Measurements from ENCODE around the gene ZAP70.

Gene ZAP70

GRCh38 chr2:97734061-97735051, 21.0 kb downstream of the ZAP70 start:
- Histone ChIP-seq H3K4ac (ENCODE audit: low read depth, low read length) (no peak overlapping the region), H3K4me1 (ENCODE audit: control insufficient read depth, low read depth, low read length) (no peaks in the 10 kb centered on the region), H2AK5ac (ENCODE audit: low read length) (no peak overlapping the region), H4K5ac (ENCODE audit: low read length) (no peak overlapping the region), H3K4me2 (ENCODE audit: low read length) (no peak overlapping the region), H3K27ac (ENCODE audit: low read depth, low read length) (no peak overlapping the region), H3K79me1 (ENCODE audit: low read length) (no peaks in the 10 kb centered on the region), H3K56ac (ENCODE audit: low read length) (no peak overlapping the region), H2BK15ac (replicated peaks; ENCODE audit: low read depth) (no peak overlapping the region), H3K79me2 (ENCODE audit: control insufficient read depth, insufficient read depth, low read length) (no peaks in the 10 kb centered on the region), H3K18ac (ENCODE audit: low read length) (no peak overlapping the region), H3K36me3 (ENCODE audit: control insufficient read depth, insufficient read depth, low read length) (no peaks in the 10 kb centered on the region), H2BK5ac (ENCODE audit: low read length) (no peak overlapping the region), H3K9ac (ENCODE audit: low read length) (no peak overlapping the region), H3K4me3 (ENCODE audit: low read length) (no peak overlapping the region), H3K23ac (ENCODE audit: low read length) (no peak overlapping the region), H2BK120ac (ENCODE audit: low read depth, low read length) (no peak overlapping the region), H4K8ac (ENCODE audit: low read depth, low read length) (no peak overlapping the region), H3K27me3 (ENCODE audit: insufficient read depth, low read length, poor library complexity) (no peaks in the 10 kb centered on the region)
- DNase-seq = no peak
- no CpG with 5 or more reads among the region's 44 CpGs for WGBS (ENCODE audit: extremely low coverage, insufficient coverage, low lambda C conversion rate)

- WGBS (ENCODE audit: extremely low coverage, insufficient coverage, low lambda C conversion rate) = no CpG with 5 or more reads among the region's 29 CpGs
- DNase-seq = no peak
- no peak overlapping the region for H2BK15ac ChIP-seq (replicated peaks; ENCODE audit: low read depth)
- no peaks in the 10 kb centered on the region for H3K27me3 ChIP-seq (ENCODE audit: insufficient read depth, low read length, poor library complexity)
- H3K36me3 ChIP-seq (ENCODE audit: control insufficient read depth, insufficient read depth, low read length) = no peaks in the 10 kb centered on the region
- no peak overlapping the region for H3K27ac ChIP-seq (ENCODE audit: low read depth, low read length)
- no peak overlapping the region for H3K4me2 ChIP-seq (ENCODE audit: low read length)
- no peaks in the 10 kb centered on the region for H3K79me2 ChIP-seq (ENCODE audit: control insufficient read depth, insufficient read depth, low read length)
- no peak overlapping the region for H4K8ac ChIP-seq (ENCODE audit: low read depth, low read length)
- H3K9ac ChIP-seq (ENCODE audit: low read length) = no peak overlapping the region
- no peak overlapping the region for H2BK5ac ChIP-seq (ENCODE audit: low read length)
- no peak overlapping the region for H3K18ac ChIP-seq (ENCODE audit: low read length)
- H3K56ac ChIP-seq (ENCODE audit: low read length) = no peak overlapping the region
- H4K5ac ChIP-seq (ENCODE audit: low read length) = no peak overlapping the region
- H3K4ac ChIP-seq (ENCODE audit: low read depth, low read length) = no peak overlapping the region
- H3K4me1 ChIP-seq (ENCODE audit: control insufficient read depth, low read depth, low read length) = no peaks in the 10 kb centered on the region
- no peaks in the 10 kb centered on the region for H3K79me1 ChIP-seq (ENCODE audit: low read length)
- H2AK5ac ChIP-seq (ENCODE audit: low read length) = no peak overlapping the region
- no peak overlapping the region for H3K4me3 ChIP-seq (ENCODE audit: low read length)
- no peak overlapping the region for H3K23ac ChIP-seq (ENCODE audit: low read length)
- no peak overlapping the region for H2BK120ac ChIP-seq (ENCODE audit: low read depth, low read length)
Measured at GRCh38 chr2:97735161-97735561, 21.8 kb downstream of the ZAP70 start.

- no peak for DNase-seq
- H3K36me3 ChIP-seq (ENCODE audit: control insufficient read depth, insufficient read depth, low read length) = no peaks in the 10 kb centered on the region
- H3K4me3 ChIP-seq (ENCODE audit: low read length) = no peak overlapping the region
- WGBS (ENCODE audit: extremely low coverage, insufficient coverage, low lambda C conversion rate) = no CpG with 5 or more reads among the region's 4 CpGs
- no peak overlapping the region for H3K56ac ChIP-seq (ENCODE audit: low read length)
- H2BK5ac ChIP-seq (ENCODE audit: low read length) = no peak overlapping the region
- no peak overlapping the region for H2BK15ac ChIP-seq (replicated peaks; ENCODE audit: low read depth)
- no peak overlapping the region for H4K5ac ChIP-seq (ENCODE audit: low read length)
- no peak overlapping the region for H2BK120ac ChIP-seq (ENCODE audit: low read depth, low read length)
- no peaks in the 10 kb centered on the region for H3K79me1 ChIP-seq (ENCODE audit: low read length)
- no peak overlapping the region for H3K4me2 ChIP-seq (ENCODE audit: low read length)
- no peak overlapping the region for H3K18ac ChIP-seq (ENCODE audit: low read length)
- H3K4ac ChIP-seq (ENCODE audit: low read depth, low read length) = no peak overlapping the region
- H3K23ac ChIP-seq (ENCODE audit: low read length) = no peak overlapping the region
- no peak overlapping the region for H2AK5ac ChIP-seq (ENCODE audit: low read length)
- H4K8ac ChIP-seq (ENCODE audit: low read depth, low read length) = no peak overlapping the region
- H3K9ac ChIP-seq (ENCODE audit: low read length) = no peak overlapping the region
- H3K4me1 ChIP-seq (ENCODE audit: control insufficient read depth, low read depth, low read length) = no peaks in the 10 kb centered on the region
- H3K27me3 ChIP-seq (ENCODE audit: insufficient read depth, low read length, poor library complexity) = no peaks in the 10 kb centered on the region
- no peaks in the 10 kb centered on the region for H3K79me2 ChIP-seq (ENCODE audit: control insufficient read depth, insufficient read depth, low read length)
- H3K27ac ChIP-seq (ENCODE audit: low read depth, low read length) = no peak overlapping the region
Measured at GRCh38 chr2:97736185-97736584, 22.8 kb downstream of the ZAP70 start.

GRCh38 chr2:97736608-97737330, 23.4 kb downstream of the ZAP70 start:
- Histone ChIP-seq H3K79me2 (ENCODE audit: control insufficient read depth, insufficient read depth, low read length) (no peaks in the 10 kb centered on the region), H3K4me1 (ENCODE audit: control insufficient read depth, low read depth, low read length) (no peaks in the 10 kb centered on the region), H3K4me2 (ENCODE audit: low read length) (no peak overlapping the region), H2BK120ac (ENCODE audit: low read depth, low read length) (no peak overlapping the region), H4K8ac (ENCODE audit: low read depth, low read length) (no peak overlapping the region), H3K18ac (ENCODE audit: low read length) (no peak overlapping the region), H3K79me1 (ENCODE audit: low read length) (no peaks in the 10 kb centered on the region), H3K27ac (ENCODE audit: low read depth, low read length) (no peak overlapping the region), H3K56ac (ENCODE audit: low read length) (no peak overlapping the region), H3K4me3 (ENCODE audit: low read length) (no peak overlapping the region), H3K23ac (ENCODE audit: low read length) (no peak overlapping the region), H3K27me3 (ENCODE audit: insufficient read depth, low read length, poor library complexity) (no peaks in the 10 kb centered on the region), H3K36me3 (ENCODE audit: control insufficient read depth, insufficient read depth, low read length) (no peaks in the 10 kb centered on the region), H4K5ac (ENCODE audit: low read length) (no peak overlapping the region), H3K9ac (ENCODE audit: low read length) (no peak overlapping the region), H2AK5ac (ENCODE audit: low read length) (no peak overlapping the region), H2BK5ac (ENCODE audit: low read length) (no peak overlapping the region), H2BK15ac (replicated peaks; ENCODE audit: low read depth) (no peak overlapping the region), H3K4ac (ENCODE audit: low read depth, low read length) (no peak overlapping the region)
- no peak for DNase-seq
- no CpG with 5 or more reads among the region's 20 CpGs for WGBS (ENCODE audit: extremely low coverage, insufficient coverage, low lambda C conversion rate)

- H3K4ac ChIP-seq (ENCODE audit: low read depth, low read length) = no peak overlapping the region
- peaks cover 2% of the 10 kb centered on the region for H3K4me1 ChIP-seq (ENCODE audit: control insufficient read depth, low read depth, low read length)
- no peaks in the 10 kb centered on the region for H3K79me1 ChIP-seq (ENCODE audit: low read length)
- no peaks in the 10 kb centered on the region for H3K79me2 ChIP-seq (ENCODE audit: control insufficient read depth, insufficient read depth, low read length)
- no peaks in the 10 kb centered on the region for H3K36me3 ChIP-seq (ENCODE audit: control insufficient read depth, insufficient read depth, low read length)
- no peak overlapping the region for H3K9ac ChIP-seq (ENCODE audit: low read length)
- WGBS (ENCODE audit: extremely low coverage, insufficient coverage, low lambda C conversion rate) = no CpG with 5 or more reads among the region's 32 CpGs
- H3K23ac ChIP-seq (ENCODE audit: low read length) = no peak overlapping the region
- no peak overlapping the region for H2BK15ac ChIP-seq (replicated peaks; ENCODE audit: low read depth)
- no peak for DNase-seq
- H3K18ac ChIP-seq (ENCODE audit: low read length) = no peak overlapping the region
- H2AK5ac ChIP-seq (ENCODE audit: low read length) = no peak overlapping the region
- no peak overlapping the region for H4K5ac ChIP-seq (ENCODE audit: low read length)
- H3K4me3 ChIP-seq (ENCODE audit: low read length) = no peak overlapping the region
- no peak overlapping the region for H4K8ac ChIP-seq (ENCODE audit: low read depth, low read length)
- no peaks in the 10 kb centered on the region for H3K27me3 ChIP-seq (ENCODE audit: insufficient read depth, low read length, poor library complexity)
- H3K56ac ChIP-seq (ENCODE audit: low read length) = no peak overlapping the region
- no peak overlapping the region for H2BK5ac ChIP-seq (ENCODE audit: low read length)
- no peak overlapping the region for H3K27ac ChIP-seq (ENCODE audit: low read depth, low read length)
- H2BK120ac ChIP-seq (ENCODE audit: low read depth, low read length) = no peak overlapping the region
- no peak overlapping the region for H3K4me2 ChIP-seq (ENCODE audit: low read length)
Measured at GRCh38 chr2:97737421-97738178, 24.2 kb downstream of the ZAP70 start.

Data from mesendoderm (in vitro differentiated cells).